HG03060 (cell line): ENCODE data around the gene KY.
"Not testable (repeated sequence)": the region's sequence is repeated elsewhere in the genome, so short reads cannot be mapped to it uniquely, and the experiment has no call there.

Experiments
- ATAC-seq: cut with Tn5 transposase; IDR thresholded peaks from one replicate; pipeline ENCODE4 v1.9.1; 2021; ENCODE audit warnings: low read depth, moderate number of reproducible peaks; ENCODE audit not compliant: unreplicated experiment

Gene KY

DNA sequence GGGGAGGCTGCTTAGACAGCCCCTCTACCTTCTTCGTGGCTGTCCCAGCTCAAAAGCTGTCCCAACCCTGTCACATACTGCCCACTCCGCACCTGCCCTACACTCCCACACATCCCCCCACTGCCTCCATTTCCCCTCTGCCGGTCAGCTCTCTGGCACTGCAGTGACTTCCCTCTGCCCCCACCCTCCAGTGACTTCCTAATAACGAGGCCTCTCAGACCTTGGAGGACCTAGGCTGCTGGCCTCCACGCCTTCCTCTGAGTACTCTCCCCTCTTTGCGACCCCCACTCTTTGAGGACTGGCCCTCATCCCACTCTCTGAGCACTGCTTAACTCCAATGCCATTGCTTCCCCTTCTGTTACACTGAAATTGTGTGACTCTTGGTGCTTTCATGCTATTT is 45.3 kb downstream of the KY start:
- no peak for ATAC-seq

DNA sequence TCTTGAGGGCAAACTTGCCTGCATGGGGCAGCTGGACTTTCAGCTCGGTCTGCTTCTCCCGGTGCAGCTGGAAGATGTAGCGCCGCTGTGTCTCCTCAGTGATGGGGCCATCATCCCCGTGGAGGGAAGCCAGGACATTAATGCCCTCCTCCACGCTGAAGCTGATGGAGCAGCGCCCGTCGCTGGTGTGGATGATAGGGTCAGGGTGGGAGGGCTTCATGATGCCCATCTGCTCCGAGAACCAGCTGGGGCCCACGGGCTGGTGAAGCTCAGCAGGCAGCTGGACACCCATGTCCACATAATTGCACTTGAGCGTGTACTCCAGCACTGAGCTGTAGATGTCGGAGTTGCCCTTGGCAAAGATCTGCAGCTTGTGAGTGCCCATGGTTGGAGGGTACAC is 46.9 kb downstream of the KY start:
- no peak for ATAC-seq

DNA sequence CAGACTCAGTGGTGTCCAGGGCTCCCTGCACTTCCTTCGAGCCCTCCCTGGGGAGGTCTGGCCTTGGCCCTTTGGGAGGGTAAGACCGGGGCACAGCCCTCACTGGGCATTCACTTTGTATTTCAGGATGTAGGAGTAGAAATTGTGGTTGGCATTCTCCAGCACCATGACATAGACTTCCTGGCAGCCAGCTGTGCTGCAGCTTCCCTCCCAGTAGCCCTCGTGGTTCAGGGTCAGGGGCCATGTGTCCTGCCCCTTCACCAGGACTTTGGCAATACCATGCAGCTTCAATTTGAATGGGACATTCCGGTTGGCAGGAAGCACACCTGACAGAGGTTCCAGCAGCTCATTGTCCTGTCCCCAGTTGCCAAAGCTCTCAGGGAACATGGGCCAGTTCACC is 47.3 kb downstream of the KY start:
- no peak for ATAC-seq

DNA sequence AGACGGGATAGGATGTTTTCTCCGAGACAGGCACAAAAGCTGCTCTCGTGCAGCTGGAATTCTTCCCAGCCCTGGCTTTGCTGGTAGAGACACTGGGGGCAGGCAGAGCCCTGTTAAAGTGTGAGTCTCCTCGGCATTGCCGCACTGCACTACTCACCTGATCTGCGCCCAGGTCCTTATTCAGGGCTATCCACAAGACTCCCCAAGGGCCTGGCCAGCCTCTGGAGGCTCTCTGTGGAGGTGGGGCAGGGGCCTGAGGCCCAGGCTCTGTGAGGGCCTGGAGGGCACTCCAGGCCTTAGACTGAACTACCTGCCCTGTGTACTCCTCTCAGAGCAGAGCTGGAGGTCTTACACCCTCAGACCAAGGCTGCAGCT is 48.4 kb downstream of the KY start:
- no peak for ATAC-seq

DNA sequence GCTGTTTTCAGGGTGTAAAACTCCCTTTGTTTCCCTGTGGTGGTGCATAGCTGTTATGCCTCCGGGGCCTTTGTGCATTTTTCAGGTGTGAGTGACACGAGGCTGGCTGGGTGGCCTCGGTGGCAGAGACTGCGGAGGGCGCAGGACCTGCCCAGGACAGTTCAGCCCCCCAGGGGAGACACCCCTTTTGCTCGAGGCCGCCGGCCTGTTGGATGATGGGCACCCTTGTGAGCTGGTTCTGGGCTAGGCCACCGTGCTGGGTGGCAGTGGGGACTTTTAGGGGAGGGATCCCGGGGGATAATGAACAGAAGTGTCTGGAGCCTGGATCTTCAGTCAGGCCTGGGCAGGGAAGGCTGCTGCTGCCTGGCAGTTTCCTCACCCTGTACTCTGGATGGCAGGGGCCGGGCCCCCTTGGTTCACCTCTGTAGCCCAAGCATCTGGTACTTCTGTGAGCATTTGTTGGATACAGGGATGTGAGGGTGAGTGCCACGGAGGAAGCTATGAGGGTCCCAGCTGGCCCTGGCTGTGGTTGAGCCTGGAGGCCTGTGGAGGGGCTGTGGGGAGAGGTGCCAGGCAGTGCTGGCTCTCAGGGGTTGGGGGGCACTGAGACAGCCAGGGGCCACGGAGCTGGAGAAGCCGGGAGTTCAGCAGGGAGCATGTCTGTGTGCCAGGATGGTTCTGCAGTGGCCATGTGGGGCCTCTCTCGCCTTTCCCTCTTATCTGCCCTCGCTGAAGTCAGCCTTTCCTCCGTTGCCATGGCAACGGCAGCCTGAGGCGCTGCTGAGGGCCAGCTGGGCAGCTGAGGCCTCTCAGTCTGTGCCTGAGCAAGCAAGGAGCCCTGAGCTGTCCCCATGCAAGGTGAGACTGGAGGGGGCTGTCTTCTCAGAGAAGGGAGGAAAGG is 49.0 kb downstream of the KY start:
- no peak for ATAC-seq

DNA sequence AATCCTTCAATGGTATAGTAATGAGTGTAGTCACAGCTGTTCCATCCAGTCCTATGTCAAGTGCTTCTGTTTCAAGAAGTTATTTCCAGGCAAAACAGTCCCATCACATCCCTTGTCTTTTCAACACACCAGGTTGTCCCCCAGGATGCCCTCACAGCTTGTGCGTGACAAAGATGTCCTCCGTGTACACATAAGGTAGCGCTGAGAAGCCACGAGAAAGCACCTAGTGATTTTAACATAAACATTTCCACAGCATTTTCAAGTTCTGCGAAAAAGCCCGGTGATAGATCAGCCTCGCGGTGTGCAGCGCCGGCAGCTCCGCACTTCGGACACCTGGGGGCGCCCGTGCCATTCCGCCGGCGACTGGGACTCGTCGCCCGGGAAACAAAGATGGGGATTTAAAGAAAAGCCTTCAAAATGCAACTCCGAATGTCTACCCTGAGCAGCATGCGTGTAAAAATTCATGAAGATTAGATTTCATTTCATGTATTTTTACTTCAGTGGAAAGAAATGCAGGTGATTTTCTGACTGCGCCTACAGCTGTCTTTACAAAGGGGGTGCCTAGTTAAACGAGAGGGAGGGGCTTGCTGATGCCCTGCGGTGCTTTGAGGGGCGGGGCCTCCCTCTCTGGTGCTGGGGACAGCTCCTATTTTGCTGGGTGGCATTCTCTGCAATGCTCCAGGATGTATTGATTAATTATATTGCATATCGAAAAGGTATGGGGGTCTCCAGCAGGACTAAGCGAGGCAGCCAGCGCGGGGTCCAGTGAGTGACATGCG is 49.9 kb downstream of the KY start:
- no peak for ATAC-seq

DNA sequence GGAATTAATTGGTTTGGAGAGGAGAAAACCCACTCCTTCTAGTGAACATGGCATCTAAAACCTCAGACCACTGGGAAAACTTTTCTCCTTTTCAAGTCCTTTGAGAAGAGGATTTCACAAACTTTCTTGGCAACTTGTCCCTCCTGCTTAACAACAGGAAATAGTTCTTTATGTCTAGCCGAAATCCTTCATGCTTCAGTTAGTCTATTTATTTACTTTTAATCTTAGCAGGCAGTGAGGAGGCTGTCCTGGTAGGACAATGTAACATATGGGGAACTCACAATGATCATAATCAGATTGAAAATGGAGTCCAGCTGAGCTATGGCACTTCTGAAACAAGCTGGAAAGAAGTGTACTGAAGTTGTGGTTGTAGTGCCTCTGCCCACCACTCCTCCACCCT is 50.6 kb downstream of the KY start:
- no peak for ATAC-seq

DNA sequence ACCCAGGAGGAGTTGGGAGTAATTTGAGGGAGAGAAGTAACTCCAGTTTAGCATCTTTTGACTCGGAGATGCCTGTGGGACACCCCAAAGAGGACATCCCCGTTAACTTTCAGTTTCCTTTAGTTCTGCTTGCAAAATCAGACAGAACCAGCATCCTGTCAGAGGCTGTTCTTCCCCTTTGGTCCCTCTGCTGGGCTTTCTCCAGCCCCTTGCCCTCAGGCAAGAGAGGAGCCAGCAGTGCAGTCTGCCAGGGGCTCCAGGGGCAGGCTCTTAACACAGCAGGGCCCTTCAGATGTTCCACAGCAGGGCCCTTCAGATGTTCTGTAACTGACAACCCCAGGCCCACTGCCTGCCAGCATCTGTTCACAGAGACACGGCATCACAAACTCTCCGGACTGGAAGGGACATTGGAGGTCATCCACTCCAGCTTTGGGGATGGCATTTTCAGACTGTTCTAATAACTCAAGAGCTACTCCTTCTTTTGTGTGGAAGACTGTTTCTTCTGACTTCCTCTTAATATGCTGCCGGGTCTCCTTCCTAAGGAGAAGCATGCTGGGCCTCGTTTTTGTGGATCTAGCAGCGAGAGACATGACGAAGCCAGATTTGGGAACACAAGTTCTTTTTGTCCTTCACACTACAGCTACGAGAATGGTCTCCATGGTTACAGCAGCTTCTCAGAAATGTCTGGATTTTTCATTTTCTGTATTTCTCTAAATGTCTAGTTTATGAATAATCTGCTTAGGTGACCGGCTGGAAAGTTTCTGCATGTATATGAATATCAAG is 51.9 kb downstream of the KY start:
- ATAC-seq = no peak

DNA sequence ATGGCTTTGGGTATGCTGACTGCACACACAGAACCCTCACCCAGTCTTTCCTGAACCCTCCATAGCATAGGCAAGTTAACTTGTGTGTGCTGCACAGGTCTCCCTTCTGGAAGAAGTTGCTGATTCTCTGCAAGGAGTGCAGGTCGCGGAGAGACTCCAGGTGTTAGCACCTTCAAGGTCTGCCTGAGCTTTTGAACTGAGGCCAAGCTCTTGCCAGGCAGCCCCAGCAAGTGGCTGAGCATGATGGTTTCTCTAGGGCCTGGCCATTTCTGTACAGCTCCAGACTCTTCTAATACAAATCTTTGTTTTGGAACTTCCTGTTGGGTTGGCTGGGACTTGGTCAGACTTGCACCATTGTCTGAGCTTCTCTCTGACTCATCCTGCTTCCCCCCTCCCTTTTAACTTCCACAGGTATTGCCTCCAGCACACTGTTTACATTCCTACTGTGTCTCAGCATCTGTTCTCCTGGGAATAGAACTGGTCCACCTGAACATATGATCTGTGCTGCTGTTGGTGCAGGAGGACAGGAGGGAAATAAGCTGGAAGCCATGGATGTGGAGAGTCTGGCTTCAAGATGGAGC is 53.3 kb downstream of the KY start:
- no peak for ATAC-seq

DNA sequence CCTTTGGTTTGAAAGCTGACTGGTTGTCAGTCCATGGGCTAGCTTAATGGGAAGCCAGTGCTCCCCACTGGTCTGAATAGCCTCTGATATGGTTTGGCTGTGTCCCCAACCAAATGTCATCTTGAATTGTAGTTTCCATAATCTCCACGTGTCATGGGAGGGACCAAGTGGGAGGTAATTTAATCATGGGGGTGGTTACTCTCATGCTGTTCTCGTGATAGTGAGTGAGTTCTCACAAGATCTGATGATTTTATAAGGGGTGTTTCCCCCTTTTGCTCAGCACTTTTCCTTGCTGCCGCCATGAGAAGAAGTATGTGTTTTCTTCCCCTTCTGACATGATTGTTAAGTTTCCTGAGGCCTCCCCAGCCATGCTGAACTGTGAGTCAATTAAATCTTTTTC is 55.8 kb downstream of the KY start:
- ATAC-seq = not testable (repeated sequence)

DNA sequence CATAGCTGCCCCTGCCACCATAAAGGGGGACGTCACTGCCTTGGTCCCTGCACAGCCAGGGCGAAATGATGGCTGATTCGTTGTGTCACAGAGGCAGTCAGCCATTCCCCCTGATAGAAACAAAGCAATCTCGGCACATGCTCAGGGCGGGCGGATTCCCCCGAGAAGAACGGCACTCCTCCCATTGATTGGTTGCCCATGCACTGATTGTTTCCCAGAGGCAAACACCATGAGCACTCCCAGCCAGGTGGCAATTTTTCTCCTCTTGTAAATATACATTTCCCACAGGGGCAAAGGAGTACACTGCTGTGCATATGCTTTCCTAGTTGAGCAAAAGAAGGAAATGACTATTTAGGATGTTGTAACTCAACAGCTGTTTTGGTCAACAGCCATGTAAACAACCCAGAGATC is 56.5 kb downstream of the KY start:
- ATAC-seq = no peak

DNA sequence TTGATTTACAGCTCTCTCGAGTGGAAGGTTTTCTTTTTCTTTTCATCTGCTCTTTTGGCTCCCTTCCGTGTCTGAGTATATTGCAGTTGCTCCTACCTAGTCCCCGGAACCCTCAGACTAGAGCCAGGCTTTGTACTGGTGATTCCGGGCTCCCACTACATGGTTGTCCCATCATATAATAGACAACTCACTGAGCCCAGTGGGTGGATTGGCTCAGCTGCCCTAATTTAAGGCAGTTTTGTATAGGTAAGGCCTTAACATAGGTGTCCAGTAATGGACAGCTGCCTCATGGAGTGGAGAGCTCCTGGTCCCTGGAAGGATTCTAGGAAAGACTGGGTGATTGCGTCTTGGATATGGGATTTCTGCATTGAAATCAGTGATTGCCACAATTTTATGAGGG is 58.0 kb downstream of the KY start:
- no peak for ATAC-seq

DNA sequence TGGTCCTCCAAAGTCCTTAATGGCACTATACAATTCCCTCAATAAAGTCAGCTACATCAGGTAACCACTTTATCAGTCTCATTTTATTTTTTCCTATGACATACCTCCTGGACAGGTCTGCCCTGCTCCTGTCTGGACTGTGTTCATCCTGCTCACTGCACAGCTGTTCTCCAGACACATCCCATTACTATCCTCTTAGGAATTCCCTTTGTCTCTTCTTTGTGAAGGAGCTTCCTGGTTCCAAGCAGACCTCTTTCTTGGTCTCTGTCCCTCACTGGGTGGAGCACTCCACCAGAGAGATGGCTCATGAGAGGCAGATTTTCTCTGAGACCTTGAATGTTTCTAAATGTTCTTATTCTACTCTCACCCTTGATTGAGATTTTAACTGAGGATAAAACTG is 60.1 kb downstream of the KY start:
- ATAC-seq = no peak

DNA sequence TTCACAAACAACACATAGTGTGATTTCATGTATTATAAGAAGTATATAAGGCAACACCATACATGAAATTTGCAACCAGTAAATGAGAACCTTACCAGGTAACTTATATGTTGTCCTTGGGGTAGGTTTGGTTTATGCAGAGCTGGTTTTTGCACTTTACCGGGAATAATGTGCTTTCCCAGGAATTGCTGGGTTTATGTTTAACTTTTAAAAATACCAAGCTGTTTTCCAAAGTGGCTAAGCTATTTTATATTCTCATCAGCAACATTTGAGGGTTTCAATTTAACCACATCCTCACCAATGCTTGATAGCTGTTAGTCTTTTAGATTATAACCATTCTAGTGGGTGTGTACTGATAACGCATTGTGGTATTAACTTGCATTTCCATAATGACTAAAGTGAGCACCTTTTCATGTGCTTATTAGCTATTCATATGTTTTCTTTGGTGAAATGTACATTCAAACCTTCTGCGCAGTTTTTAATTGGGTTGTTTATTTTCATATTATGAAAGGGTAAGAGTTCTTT is 71.6 kb downstream of the KY start:
- ATAC-seq = no peak

DNA sequence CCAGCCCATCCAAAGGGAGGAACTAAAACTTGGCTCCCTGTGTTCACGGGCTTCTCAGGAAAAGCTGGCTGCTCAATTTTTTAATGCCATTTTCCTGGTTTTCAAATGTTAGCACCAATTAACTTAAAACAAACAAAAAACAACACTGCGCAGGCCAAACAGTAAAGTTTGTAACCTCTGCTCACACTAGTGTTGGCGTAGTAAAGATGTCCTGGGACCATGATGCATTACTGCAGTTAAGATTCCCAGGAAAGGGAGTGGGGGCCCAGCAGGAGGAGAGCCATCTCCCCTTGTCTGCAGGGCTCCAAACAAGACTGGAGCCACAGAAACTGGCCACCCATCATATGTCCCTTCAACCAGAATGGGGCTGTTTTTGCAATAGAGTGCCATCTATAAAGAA is 74.0 kb downstream of the KY start:
- no peak for ATAC-seq

DNA sequence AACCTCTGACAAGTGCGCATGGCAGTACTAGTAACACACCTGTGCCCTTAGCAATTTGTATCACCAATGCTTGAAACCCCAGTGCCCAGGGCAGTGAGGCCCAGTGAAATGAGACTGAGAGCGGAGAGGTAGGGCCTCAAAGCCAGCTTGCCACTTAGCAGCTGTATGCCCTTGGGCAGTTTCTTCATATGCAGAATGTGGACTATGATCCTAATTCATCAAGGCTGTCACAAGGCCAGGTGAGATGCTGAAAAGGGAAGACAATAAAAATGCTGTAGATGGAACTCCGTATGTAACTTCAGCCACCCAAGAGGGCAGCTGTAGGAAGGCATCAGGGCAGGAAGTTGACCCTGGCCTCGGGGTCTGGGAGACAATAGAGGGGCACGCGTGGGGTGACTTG is 74.4 kb downstream of the KY start:
- no peak for ATAC-seq

DNA sequence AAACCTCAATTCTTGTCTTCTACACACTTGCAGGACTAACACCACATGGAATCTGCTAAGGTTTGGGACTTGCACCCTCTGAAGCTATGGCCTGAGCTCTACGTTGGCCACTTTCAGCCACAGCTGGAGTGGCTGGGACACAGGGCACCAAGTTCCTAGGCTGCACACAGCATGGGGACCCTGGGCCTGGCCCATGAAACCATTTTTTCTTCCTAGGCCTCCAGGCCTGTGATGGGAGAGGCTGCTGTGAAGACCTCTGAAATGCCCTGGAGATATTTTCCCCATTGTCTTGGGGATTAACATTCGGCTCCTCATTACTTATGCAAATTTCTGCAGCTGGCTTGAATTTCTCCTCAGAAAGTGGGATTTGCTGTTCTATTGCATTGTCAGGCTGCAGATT is 80.9 kb downstream of the KY start:
- not testable (repeated sequence) for ATAC-seq

DNA sequence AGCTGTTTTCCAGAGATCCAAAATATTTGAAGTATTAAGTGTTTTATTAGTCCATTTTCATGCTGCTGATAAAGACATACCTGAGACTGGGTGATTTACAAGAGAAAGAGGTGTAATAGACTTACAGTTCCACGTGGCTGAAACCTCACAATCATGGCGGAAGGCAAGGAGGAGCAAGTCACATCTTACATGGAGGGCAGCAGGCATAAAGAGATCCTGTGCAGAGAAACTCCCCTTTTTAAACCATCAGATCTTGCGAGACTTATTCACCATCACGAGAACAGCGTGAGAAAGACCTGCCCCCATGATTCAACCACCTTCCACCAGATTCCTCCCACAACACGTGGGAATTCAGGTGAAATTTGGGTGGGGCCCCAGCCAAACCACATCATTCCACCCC is 82.0 kb downstream of the KY start:
- ATAC-seq = no peak

DNA sequence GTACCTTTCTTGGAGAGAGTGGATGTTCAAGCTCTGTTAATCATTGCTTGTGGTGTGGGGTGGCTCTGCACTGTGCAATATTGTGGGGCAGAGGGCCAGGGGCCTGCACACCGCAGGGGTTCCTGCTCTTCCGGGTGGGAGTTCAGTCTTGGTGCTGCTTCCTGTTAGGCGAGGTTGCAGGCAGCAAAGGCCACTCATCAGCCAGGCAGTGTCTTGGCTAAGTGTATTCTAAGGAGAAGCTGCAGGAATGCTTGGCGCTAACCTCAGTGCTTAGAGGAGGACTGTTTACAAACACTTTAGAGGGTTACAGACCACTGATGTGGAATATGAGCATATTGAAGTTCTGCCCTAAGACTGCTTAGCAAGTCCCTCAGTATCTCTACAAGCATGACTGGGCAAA is 83.2 kb downstream of the KY start:
- no peak for ATAC-seq

DNA sequence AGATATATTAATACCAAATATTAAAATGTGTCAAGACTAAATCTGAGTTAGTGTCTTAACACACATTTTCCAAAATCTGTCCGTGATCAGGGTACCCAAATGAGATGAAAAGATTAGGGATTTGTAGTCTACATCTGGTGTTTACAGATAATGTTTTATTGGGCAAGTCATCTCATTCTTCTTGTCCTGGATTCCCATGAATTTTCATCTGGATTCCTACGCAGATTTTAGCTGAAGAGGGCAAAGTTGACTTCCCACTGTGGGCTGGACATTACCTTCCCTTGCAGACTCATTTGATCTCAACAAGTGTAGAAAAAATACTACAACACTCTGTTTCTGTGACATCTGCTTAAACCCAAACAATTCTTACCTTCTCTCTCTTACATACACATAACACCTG is 85.8 kb downstream of the KY start:
- ATAC-seq = no peak

DNA sequence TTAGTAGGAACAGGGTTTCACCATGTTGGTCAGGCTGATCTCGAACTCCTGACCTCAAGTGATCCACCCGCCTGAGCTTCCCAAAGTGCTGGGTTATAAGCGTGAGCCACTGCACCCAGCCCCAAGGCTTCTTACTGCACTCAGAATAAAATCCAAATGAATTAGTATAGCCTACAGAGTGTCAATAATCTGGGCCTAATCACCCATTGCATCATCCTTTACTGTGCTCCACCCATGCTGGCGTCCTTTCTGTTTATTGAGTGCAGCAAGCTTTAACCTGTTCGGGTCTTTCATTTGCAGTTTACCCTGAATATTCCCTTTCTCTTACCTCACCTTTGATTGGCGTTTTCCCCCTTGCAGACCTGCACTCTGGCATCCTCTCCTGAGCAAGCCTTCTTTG is 87.2 kb downstream of the KY start:
- no peak for ATAC-seq
